Dedifferentiated amniotic fluid mesenchymal stem cell (primary cell): ENCODE results near the gene KCNK13.
"Not testable (repeated sequence)": the region's sequence is repeated elsewhere in the genome, so short reads cannot be mapped to it uniquely, and the experiment has no call there.

Experiments
- DNase-seq: peaks from one replicate; pipeline ENCODE4 v3.0.0-alpha.2; 2016; ENCODE audit errors: extremely low spot score

The KCNK13 gene

DNA sequence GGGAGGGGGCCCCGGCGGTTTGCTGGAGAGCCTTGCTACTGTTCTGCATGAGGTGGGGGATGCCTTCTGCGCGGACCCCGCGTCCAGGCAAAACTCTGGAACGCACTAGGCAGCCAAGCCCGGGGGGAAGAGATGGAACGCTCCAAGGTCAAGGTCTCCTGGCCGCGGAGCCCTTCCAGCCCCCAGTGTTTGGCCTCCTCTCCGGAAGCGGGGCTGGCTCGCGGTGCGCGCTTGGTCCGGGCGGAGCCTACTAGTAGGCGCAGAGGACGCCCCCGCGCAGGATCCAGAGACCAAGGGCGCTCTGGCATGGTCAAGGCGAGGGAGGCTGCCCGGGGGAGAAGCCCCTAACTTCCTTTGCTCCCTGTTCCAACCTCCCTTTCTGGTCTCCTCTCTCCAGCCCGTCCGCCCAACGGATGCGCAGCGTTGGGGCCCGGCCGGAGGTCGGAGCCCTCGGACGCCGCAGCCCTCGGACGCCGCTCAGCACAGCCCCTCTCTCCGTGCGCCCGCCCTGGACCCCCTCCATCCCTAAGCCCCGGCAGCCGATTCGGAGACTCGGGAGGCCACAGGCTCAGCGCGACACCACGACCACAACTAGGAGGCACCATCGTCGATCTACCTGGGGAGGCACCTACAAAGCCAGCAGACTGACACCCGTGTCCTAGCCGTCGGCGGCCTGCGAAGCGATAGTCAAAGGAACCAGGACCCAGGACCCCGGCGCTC, 669 bp upstream of the KCNK13 start:
- DNase-seq, result no peak

DNA sequence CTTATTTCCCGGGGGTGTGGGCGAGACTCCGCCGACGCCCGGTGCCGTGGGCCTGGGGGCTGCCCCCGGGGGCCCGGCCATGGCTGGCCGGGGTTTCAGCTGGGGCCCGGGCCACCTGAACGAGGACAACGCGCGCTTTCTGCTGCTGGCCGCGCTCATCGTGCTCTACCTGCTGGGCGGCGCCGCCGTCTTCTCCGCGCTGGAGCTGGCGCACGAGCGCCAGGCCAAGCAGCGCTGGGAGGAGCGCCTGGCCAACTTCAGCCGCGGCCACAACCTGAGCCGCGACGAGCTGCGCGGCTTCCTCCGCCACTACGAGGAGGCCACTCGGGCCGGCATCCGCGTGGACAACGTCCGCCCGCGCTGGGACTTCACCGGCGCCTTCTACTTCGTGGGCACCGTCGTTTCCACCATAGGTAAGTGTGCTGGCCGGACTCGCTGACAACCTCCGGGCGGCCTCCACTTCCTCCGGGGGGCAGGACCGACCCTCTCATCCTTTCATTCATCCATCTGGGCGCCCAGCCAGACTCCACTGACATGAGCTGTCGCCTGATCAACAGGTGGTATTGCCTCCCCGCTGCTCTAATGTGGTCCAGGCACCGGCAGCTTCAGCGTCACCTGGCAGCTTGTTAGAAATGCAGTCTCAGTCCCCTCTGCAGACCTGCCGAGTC, 467 bp downstream of the KCNK13 start:
- no peak for DNase-seq

DNA sequence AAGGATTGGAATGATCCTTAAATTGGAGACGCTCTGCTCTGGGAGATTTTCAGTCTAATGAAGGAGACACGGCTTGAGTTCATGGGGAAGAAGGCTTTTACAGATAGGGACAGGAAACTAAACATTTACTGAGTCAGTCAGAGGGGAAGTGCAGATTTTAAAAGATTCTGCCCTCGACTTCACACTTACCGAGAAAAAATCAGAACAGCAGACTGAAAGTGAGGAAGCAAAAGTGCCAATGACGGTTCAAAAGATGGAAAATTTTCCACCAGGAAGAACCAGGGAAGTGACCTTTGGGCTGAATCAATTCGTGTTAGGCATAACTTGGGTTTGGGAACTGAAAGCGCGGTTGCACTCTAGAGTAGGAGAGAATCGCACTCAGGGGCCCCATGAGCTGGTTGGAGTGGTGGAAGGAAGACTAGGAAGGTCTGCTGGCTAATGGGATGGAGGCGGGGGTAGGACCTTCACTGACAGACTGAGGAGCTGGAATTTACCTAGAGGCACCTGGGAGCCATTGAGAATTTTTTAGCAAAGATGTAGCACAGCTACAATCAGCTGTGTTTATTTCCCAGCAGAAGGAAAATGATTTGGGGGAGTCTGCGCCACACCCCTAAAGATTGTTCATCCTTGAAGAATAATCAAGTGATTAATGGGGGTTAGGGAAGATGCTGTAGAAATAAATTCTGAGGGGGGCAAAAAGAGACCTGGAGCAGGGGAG, 1.2 kb downstream of the KCNK13 start:
- DNase-seq, result no peak

DNA sequence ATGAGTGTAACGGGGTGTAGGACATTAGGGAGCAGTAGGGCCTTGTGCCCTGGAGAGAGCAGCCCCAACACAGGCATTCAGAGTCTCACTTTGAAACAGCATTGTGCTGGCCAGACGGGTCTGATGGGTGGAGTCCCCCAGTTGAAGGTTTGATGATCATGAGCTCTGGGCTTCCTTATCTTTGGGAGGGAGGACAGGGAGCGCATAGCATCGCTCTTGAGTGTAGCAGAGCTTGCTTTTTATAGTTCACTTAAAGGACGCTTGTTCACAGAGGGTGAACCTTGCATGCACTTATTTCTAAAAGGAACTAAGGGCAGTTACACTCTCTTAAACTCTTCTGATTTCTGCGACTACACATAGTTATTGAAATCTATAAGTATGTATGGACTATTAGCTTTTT, 10.6 kb downstream of the KCNK13 start:
- DNase-seq, result no peak

DNA sequence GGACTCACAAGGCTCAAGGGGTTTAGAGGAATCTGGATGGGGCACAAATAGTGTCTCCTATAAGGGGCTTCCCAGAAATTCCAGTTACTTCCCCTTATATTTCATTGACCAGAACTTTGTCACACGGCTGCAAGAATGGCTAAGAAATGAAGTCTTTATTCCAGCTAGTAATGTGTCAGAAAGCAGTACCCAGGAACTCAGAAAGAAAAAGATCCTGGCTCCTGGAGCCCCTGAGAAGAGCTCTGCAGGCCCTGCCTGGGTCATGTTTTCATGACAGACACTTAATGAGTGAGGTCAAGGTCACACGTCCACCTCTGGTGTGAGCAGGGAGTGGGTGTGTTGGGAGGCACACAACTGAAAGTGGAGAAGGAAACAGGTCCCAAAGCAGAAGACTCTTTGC, 17.8 kb downstream of the KCNK13 start:
- DNase-seq, result no peak

DNA sequence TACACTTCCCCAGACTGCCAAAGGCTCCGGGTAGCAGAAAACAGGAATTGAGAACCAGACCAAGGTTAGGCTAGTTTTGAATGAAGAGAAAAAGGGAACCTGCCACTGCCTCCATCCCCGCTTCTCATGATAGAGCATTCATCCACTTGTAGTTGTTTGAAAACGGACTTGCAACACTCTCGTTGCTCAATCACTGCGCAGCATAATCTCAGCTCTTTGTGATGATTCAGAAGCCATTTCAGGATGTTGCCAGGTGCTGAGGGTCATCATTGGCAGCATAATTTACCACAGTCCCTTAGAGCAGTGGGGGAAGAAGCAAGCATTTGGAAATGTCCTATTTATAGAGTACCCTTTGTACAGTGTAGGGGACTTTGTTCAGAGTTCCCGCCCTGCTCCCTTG, 25.6 kb downstream of the KCNK13 start:
- no peak for DNase-seq

DNA sequence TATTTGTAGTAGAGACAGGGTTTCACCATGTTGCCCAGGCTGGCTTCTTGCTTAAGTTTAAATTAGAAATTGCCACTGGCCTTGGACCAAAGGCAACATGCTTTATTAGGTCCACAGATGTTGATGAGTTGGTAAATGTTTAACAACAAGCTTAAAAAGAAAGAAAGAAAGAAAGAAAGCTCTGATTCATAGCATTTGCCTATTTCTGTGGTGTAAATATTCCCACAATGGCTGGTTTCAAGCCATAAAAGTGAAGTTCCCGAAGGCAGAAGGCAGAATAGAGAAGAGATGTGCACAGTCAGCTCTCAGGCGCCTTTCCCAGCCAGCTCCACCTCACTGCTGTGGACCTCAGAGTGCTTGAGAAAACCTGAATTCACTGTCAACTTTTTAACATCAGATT, 26.4 kb downstream of the KCNK13 start:
- no peak for DNase-seq

DNA sequence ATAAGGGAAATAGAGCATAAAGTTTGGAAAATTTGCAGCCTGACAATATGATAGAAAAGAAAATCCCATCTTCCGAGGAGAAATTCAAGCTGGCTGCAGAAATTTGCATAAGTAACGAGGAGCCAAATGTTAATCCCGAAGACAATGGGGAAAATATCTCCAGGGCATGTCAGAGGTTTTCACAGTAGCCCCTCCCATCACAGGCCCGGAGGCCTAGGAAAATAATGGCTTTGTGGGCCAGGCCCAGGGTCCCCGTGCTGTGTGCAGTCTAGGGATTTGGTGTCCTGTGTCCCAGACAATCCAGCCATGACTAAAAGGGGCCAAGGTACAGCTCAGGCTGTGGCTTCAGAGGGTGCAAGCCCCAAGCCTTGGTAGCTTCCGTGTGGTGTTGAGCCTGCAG, 27.7 kb downstream of the KCNK13 start:
- DNase-seq, result not testable (repeated sequence)

DNA sequence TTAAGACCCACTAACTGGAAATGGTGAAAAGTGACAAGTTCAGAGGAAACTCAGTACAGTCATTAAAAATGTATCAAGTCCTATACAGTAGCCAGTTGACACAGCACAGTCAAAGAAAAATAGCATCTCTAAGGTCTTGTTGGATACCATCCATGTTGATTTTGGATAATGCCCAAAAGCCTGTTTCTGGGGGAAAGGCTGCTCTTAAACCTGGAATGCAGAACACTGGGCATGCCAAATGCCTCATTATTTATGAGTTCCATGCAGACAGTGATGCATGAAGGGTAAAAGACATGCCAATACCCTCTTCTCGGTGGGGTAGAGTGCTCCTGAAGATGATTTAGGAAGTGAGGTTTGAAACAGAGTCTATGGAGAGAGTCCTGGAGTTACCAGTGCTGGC, 29.6 kb downstream of the KCNK13 start:
- DNase-seq, result peak; percentile 65

DNA sequence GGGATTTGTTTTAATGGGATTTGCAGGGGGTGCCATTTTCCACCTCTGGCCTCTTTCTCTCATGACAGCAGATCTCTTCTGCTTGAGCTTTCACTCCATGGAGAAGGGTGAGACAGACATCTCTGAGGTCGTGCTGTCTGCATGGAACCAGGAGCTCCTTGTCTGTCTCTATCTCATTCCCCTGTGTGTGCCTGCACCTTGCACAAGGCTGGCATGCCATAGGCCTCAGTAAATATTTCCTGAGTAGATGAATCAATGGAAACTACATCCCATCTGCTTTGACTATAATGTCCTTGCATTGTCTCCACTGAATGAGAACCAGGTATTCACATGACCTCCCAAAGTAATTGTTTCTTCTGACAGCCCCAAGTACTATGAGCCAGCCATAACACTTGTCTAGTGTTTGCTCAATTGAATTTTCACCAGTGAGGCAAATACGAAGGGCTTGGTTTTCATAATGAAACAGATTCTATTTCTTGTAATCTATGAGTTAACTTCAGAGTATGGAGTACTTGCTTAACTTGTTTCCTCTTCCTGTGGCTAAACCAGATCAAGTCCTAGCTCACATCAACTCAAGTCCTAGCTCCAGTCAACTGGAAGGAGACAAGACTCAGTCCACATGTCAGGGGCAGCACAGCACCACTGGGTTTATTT, 32.3 kb downstream of the KCNK13 start:
- no peak for DNase-seq

DNA sequence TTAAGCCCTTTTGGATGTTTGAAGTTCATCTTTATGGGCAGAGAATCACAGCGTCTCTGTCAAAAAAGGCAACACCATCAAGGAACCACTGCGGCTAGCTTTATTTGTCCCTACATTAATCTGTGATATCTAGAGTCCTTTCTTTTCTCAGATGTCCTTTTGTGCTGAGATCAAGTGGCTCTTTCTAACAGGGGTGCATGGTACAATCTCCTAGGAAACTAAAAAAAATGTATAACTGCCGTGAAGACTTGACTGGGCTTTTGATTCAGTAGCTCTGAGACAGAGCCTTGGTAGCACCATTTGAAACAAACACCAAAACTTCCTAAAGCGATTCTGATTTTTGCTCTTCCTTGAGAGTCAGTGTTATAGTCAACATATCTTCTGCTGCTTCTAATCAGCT, 33.3 kb downstream of the KCNK13 start:
- no peak for DNase-seq

DNA sequence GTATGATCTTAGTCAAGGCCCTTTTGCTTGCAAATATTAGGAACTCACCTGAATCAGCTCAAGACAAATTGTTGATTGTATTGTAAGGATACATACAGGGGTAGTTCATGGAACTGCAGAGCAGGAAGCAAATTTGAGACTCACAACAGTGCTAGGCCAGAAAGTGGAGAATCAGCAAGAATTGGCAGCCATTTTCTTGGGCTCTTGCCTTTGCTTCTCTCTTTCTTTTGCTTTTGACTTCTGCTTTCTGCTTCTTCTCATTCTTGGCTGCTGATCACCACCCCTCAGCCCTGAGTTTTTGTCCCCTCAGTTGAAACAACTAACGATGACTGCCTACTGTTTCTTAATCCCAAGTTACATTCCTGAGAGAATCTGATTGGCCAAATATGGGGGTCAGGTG, 34.8 kb downstream of the KCNK13 start:
- no peak for DNase-seq

DNA sequence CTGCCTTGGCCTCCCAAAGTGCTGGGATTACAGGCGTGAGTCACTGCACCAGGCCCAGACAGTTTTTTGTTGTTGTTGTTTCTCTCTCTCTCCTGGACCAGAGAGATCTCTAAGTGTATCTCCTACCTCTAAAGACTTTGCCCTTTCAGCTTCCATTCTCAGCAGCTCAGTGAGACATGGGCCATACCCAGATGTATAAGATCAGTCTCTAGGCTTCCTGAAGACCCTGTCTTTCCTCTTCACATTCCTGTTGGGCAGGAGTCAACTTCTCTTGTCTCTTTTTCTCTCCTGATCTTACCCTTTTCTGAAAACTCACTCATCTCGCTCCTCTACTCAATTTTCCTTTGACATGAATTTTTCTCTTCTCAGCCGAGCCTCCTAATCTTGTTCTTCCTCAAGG, 42.0 kb downstream of the KCNK13 start:
- no peak for DNase-seq

DNA sequence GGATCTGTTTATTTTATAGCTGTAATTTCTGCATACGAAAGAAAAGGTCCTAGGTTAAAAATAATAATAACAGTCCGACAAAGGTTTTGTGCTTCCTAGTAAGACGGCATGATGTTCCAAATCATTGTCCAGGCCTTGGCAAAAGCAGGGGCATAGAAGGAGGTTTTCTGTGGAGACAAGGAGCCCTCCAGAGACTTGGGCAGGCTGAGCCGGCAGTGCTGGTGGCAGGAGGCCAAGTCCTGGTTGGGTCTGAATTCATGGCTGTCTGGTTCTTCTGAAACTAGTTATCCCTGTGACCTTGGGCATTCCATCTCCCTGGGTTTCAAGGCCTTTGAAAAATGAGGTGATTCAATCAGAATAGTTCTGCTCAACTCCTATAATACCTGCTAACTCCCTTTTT, 44.0 kb downstream of the KCNK13 start:
- DNase-seq, result no peak

DNA sequence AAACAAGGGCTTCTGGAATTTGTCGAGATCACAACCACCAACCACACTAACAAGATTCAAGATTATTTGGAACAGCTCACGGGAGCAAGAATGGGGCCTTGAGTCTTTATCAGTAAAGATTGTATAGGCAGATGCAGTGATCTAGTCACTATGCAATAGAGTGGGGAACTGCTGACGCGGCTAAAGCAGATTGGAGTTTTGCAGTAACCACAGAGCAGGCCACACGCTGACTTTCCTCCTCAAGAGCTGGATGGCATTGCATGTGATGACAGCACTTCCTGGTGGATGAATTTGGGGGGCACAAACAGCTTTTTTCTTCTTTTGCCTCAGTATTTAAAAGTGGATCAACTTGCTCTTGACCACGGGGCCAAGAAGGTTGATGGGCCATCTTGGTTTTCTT, 46.0 kb downstream of the KCNK13 start:
- no peak for DNase-seq

DNA sequence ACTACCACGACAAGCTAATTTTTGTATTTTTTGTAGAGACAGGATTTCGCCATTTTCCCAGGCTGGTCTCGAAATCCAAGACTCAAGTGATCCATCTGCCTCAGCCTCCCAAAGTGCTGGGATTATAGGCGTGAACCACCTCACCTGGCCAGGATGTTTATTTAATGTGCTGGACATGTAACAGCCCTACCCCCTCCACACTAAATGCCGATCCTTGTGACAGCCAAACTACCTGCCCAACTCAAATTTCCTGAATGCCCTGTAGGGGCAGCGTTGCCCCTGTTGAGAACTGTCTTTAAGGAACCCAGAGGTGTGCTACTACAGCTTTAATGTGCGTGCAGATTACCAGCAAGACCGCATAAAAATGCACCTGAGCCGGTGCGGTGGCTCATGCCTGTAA, 48.1 kb downstream of the KCNK13 start:
- DNase-seq, result no peak

DNA sequence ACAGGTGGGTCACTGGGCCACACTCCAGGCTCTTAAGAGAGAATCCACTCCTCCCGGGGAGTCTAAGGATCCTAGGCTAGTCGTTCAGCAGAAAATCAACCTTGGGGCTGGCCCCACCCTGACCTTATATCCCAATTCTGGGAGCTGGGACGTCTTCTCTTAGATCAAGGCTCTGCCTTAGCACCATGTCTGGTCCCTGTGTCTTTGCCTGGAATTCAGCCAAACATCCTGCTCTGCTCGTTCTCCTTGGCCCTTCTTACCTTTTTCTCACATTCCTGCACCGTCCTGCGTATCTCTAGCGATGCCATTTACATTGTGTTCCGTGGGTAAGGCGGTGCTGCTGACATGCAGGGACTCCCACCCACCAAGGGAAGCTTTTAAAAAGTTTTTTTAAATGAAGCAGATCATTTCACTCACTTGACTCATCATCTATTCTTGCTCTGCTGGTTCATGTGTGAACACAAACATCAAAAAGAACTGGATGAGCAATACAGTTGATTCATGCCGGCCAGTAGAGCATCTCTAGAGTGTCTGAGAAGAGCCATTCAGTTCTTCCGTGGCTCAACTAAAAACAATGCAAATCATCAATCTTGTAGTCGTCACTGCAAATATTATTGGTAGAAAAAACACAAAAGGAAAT, 50.2 kb downstream of the KCNK13 start:
- peak; percentile 30 for DNase-seq

DNA sequence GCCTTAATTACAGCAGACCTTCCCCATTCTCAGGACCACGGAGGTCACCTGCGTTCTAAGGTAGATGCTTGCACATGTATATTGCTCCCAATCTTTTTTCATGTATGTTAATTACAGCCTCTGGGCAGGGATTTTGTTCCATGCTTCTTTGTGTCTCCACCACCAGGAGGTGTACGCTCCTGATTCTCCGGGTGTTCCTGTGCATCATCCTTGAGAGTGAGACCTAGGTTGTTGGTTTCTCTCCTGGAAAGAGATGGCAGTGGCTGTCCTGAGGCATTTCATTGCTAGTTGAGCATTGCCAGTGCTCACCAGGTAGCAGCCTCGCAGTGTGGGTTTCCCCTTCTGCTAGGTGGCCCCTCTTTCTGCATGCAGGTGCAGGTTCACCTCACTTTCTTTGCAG, 52.8 kb downstream of the KCNK13 start:
- DNase-seq, result no peak

DNA sequence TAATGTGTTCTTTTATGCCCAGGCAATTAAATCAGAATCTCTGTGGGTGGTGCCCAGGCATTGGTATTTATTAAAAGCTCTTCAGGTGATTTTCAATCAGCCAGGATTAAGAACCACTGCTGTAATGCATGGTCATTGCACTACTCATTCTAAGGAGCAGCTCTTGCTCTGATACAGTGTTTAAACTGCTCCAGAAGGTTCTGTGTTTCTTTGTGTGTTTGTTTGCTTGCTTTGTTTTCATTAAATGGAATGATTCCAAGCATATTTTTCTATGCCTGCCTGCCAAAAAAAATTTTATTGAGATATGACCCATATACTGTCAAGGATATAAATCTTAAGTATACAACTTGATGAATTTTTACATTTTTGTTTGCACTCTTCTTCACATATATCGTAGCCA, 54.0 kb downstream of the KCNK13 start:
- DNase-seq, result no peak

DNA sequence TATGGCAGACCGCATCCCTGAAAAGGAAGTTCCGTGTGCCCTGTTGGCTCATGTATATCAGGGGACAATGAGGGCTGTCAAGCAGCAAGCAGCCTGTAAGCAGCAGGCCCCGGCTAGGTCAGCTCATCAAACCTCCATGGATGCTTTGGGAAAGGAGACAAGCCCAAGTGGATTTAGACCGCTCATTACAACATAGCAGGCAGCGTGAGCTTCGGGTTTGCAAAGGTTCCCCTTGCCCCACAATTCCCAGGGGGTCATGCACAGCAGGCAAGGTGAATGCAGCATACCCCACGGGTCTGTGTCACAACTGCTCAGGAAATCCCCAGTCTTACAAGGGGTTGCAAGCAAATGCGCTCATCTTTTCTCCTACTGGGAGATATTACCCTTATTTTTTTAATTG, 54.6 kb downstream of the KCNK13 start:
- no peak for DNase-seq

DNA sequence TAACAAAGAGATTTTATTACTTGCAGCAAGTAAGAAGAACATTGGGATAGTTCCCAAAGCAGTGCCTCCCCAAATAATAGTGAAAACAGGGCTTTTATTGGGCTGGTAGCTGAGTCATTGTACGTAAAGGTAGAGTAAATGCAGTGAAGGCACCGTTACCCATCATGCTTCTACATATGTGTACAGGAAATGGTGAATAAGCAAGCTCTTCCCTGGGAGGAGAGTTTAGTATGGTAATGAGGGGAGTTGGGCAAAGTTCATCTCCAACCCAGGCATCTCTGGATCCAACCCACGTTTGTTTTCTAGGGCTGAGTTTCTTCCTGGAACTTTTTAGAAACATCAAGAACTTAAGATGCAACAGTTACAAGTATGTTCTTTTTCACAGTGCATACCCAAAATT, 56.2 kb downstream of the KCNK13 start:
- DNase-seq, result no peak

DNA sequence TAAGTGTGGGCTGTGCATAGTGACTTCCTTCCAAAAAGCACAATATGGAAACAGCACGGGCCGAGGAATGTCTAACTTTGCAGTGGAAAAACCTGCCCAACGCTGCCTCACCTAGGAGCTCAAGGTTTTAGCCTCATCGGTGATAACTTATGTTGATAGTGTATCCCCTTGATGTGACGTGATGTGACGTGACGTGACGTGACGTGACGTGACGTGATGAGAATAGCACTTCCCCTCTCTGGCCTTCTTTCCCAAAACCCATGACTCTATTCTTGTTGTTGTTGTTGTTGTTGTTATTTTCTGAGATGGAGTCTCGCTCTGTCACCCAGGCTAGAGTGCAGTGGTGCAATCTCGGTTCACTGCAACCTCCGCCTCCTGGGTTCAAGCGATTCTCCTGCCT, 64.5 kb downstream of the KCNK13 start:
- no peak for DNase-seq
